NCI-H774 (cell line): Measurements from ENCODE around the gene C22orf31.

ENCODE experiments used
- DNase-seq: peaks from one replicate; lab custom pipeline; 2025; lab: John Stamatoyannopoulos, UW

Gene C22orf31

DNA sequence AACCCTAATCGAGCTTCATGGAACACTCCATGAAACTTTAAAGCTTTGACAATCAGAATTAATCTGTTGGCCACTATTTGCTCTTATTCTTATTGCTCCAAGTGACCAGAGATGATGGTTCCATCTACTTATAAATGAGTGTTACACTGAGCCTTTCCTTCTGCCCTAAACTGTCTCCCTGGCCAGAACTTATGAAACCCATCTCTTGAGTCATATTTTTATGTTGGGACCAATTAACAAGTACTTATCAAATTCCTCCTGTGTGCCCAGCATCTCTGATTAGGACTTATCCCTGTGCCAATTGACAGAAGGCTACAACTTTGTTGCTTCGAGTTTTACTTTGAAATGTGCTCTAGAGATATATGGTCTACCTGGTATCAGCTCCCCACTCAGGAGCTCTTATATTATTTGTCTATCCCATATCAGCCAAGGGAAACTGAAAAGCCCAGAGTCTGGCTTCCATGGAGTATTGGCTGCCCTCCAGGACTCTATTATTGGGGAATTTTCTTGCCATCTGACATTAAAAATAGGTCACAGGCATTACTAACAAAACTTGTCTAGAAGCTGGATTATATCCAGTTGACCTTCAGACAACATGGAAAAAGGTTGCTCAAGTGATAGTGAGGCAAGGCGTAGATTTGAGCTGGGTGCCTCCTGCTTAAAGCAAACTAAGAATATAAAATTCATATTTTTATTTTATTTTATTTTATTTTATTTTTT is 20.0 kb upstream of the C22orf31 start:
- DNase-seq, result no peak

DNA sequence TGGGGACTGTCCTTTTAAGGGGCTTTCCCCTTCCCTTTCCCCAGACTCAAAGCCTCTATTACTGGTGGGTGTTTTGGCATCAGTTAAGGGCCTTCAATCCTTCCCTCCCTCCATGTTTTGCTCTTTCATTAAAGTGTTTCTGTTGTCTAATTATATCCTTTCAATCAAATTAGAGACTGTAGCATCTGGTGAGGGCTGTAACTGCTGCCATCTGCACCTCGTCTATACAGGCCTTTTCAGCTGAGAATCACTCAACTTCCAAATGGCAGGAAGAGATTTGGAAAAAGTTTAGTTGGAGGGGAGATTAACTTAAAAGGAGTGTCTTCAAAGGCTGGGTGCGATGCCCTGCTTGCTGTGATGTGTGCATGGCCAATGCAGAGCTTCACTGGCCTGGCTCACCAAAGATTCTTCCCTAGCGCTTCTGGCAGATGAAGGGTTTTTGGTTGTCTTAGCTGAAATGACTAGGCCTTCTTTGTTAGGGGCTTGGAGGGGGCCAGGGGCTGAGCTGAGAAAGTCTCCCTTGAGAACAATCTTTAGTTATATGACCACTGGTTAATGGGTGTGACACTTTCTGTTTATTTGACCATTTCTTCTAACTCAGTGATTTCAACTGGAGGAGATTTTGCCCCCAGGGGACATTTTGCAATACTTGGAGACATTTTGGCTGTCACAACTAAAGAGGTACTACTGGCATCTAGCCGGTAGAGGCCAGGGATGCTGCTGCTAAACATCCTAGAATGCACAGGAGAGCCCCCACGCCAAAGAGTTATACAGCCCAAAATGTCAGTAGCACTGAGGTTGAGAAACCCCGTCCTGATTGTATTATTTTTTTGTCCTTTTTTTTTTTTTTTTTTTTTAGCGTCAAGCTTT is 18.7 kb upstream of the C22orf31 start:
- DNase-seq, result no peak

DNA sequence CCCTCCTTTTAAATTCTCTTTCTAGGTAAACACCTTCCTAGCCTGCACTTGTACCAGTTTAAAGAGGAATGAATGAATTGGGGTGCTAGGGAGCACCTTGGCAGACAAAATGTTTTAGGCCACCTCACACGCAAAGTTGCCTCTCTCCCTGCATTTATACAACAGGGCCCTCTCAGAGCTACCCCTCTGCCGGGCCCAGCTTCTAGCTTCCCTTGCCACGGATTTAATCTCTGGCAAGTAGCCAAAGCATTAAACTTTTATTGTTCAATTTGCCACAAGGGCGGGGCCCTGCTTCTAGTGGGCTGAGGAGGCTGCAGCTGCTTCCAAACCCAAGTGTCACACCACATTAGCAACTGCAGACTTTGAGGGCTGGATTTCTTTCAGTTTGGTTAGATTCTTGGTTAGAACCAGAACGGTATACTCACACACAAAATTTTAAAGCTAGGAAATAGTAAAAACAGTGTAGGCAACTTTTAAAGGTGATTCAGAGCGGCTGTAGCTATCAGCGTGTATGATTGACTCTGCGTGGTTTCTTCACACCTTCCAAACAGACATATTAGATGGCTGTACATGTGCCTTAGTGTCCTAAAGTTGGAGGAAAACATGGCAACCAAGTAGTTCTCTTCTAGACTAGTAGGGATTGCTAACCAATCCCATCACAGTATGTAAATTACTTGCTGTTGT is 17.7 kb upstream of the C22orf31 start:
- DNase-seq, result peak; percentile 31

DNA sequence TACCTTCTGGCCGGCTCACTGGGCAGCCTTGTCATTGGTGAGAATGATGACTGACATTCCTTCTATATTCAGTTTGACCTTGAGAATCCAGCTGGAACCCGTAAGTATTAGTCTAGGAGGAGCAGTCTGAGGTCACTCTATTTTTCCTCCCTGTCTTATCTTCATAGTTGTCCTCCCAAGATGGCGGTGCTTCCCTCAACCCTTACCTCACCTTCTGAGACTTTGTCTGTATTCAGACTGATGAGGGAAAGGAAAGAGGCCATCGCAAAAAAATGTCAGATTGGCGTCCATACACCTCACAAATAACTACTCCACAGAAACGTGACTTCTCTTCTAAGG is 17.2 kb upstream of the C22orf31 start:
- no peak for DNase-seq

DNA sequence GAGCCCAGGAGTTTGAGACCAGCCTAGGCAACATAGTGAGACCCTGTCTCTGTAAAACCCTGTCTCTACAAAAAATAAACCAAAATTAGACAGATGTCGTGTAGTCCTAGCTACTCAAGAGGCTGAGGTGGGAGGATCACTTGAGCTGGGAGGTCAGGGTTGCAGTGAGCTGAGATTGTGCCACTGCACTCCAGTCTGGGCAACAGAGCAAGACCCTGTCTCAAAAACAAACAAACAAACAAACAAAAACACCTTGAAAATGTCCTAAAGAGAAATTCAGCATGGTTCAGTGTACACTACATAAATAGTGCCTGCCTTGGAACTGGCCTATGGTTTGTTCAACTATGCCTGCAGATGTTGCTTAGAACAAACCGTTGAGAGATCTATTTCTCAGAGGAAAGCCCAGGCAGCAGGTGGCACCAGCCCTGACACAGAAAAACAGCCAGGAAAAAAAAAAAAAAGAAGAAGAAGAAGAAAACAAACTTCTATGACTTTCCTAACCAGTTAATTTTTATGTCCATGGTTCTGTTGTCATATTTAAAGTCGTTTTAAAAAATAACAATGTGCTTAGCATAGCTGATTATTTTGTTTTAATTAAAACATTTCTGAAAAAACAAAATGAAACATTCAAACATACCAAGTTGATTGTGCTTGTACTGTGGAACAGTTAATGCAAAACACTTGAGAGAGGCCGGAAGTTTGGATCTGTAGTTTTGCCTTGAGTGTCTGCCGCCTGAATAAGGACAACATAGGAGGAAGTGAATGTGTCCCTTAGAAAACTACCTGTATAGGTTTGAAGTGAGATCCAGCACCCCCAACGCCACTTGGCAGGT is 16.6 kb upstream of the C22orf31 start:
- no peak for DNase-seq

DNA sequence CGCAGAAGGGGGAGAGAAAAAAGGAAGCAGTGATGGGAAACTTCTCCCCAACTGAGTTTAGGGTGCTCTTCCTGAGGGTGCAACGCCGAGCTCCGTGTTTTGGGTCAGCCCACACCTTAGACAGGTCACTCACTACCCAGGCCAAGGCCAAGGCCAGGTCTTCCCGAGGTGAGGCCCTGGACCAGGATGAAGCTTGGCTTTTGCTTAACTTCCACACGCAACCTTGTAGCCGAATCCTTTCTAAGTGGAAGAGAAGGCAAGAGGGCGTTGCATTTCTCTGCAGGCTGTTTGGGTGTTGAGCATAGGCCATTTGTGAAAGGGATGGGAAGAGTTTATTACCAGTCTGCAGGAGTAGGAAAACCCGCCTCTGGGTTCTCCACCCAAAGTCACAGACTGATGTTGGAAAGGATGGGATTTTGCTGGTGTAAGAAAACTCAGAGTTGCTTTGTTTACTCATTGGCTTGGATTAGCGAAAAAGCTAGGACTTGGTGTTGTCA is 12.7 kb upstream of the C22orf31 start:
- no peak for DNase-seq

DNA sequence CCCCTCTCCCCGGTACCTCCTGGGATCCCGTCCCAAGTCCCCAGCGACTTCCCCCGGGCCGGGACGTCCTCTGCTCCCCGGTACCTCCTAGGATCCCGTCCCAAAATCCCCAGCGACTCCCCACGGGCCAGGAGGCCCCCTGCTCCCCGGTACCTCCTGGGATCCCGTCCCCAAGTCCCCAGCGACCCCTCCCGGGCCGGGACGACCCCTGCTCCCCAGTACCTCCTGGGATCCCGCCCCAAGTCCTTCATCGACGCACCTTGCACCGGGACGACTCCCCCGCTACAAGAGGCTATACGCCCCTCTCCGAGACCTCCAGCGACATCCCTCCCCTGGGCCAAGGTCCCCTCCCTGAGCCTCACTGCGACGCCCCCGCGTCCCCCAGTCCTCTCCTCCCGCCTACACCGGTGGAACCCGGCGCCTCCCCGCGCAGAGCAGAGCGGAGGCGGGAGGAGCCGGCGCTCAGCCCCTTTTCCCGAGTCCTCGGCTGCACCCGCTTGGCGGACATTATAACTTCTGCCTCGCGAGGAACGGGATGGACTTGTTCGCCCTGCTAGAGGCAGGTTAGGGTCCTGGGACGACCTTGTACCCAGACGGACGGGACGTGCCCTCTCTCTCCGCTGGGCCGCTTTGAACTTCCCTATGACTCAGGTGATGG is 12.1 kb upstream of the C22orf31 start:
- no peak for DNase-seq

DNA sequence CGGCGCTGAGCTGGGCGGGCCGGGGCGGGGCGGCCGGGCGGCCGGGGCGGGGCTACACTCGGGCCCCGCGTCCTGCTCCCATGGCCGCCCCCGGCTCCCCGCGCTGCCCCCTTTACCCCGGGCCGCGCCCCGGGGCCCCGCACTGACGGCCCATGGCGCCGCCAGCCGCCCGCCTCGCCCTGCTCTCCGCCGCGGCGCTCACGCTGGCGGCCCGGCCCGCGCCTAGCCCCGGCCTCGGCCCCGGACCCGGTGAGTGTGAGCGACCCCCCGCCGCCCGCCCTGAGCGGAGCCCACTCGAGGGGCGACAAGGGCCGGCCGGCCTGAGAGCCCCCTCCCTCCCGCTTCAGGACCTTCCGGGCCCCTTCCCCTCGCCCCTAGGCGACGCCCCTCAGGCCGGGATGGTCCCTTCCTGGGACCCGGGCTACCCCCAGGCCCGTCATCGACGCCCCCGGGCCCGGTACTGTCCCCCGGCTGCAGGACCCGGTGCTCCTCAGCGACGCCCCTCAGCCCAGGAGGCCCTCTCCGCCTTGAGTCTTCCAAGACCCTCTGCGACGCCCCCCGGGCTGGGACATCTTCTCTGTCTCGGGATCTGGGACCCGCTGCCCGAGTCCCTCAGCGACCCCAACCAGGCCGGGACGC is 11.5 kb upstream of the C22orf31 start, which contains the start of gene KREMEN1:
Gene KREMEN1 (plus strand): TSS at position 57 of the 639 bp plus-strand sequence. CDS start 96 bp downstream, at position 153.
- DNase-seq, result no peak

DNA sequence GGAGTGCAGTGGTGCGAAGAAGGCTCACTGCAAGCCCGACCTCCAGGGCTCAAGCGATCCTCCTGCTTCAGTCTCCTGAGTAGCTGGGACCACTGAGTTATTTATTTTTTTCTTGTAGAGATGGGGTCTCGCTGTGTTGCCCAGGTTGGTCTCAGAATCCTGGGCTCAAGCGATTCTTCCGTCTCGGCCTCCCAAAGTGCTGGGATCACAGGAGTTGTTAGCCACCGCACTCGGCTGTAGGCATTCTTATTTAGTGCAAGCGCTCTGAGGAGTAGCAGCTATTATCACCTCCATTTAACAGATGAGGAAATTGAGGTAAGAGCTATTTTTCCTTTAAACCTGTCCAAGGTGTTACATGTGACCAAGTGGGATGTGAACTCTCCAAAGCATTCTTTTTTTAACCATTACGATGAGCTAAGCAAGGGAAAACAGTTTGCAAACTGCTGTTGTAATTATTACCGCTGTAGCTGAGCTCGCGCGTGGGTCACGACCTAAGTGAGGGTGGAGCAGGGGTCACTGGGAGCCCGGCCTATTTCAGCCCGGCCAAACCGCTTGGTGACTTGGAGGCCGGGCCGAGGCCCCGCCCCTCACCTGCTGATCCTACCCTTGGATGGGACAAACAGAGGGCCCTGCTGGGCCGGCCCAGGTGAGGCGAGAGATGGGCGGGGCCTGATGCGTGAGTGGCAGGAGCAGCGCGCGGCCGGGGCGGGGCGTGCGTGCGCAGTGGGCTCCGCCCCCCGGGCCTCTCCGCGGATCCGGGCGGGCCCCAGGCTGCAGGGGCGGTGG is 10.8 kb upstream of the C22orf31 start:
- peak; percentile 49 for DNase-seq

DNA sequence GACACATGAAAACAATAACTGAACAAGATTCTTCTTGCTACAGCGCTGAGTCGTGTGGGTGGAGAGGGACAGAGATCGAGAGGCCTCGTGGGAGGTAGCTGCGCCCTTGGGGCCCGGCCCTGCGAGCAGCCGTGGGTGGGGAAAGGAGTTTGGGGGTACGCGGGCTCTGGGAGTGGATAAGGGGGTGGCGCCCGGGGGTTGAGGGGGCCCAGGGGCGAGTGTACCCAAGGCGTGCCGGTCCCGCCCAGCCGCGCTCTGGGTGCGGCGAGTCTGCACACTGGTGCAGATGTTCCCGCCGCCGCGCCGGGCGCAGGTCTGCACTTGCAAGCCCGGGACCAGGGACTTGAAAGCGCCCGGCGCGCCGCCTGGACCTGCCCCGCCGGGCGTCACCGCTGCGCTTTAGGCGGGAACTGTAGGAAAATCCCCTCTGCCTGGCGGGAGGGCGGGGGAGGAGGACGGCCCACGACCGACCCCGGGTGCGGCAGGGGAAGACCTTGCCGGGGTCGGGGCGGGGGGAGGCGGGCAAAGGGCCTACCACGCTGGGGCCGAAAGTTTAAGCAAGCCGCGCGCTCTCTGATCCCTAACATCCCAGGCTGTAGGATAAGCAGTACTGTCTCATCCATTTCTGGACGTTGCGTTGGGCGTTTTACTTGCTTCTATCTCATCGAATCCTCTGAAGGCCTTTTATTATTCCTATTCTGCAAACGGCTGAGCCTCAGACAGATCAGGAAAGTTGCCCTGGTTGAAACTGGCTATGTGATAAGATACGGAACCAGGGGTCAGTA is 9.8 kb upstream of the C22orf31 start:
- peak; percentile 0 for DNase-seq

DNA sequence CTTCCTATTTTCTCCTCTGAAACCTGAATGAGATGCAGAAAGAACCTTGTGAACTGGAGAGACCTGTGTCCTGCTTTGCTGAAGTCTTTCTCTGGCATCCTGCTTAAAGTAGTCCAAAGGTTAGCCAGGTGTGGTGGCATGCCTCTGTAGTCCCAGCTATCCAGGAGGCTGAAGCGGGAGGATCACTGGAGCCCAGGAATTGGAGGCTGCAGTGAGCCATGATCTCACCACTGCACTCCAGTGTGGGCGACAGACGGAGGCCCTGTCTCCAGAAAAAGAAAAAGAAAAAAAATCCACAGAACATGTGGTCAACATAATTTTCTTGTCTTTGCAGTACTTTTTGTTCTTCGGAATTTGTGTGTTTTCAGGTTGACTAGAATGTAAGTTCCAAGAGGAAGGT is 8.9 kb upstream of the C22orf31 start:
- DNase-seq, result no peak

DNA sequence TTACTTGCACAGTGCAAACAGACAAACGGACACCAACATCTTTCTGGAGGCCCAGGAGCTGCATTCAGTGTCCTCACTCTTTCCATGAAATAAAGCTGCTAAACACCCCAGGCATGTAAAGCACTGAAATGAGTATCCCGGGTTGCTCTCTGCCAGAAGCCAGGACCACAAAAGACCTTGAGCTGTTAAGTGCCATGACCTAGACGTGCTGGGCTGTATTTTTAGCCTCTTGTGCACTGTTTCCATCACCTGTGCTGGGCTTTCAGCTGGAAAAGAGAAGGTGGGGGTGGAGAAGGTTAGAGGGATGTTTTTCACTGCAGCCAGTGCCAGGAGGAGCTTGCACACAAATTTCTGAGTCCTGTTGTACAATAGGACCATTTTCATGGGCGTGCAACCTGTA is 7.8 kb upstream of the C22orf31 start:
- no peak for DNase-seq

DNA sequence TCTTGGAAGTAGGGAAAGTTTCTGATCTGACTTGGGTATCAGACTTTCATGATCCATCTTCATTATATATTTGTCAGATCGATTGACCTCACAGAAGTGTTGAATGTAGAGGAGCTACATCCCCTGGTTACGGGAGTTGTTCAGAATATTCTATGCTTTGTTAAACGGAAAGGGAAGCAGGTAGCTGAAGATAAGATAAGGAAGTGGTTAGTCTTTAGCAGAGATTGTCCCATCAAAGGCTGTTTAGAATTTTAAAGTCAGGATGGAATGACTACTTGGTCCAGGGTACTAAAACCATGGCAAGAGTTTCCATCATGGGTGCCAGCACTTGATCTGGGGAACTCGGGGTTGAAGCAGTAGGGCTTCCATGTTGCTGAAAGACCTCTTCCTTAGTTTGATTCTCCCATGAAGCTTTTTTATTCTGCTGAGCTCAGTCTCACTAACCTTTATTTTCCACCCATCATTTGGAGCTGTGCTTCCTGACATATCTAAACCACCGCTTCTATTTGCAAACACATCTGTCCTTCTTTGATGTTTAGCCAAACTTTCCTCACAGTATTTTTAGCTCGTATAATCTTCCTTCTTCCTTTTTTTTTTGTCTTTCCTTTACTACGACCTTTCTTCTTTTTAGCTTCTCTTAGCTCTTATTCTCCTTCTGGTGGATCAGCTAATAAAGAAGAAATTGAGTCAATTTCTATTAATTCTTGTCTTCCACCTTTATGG is 4.0 kb upstream of the C22orf31 start:
- no peak for DNase-seq

DNA sequence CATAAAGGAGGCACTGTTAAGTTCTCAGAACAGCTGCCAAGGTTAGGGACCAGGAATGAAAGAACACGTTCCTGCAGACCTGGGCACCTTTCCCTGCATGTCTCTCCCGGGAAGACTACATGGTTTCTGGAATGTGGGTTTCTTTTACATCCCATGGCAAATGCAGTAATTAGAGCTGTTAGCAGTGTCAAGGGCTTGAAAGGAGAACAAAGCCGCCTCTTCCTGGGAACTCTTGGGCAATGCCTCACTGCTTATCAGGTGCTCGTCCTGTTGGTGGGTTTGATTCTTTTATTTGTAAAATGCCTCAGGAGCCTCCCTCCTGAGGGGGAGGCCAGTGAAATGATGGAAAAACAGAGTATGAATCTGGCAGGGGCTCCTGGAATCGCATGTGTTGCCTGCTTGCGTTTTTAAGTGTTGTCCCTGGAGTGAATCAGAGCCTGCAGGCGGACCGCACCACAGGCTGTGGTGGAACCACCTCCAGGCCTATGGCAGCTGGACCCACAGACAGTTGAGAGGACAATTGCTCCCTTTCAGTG is 723 bp upstream of the C22orf31 start:
- DNase-seq, result no peak

DNA sequence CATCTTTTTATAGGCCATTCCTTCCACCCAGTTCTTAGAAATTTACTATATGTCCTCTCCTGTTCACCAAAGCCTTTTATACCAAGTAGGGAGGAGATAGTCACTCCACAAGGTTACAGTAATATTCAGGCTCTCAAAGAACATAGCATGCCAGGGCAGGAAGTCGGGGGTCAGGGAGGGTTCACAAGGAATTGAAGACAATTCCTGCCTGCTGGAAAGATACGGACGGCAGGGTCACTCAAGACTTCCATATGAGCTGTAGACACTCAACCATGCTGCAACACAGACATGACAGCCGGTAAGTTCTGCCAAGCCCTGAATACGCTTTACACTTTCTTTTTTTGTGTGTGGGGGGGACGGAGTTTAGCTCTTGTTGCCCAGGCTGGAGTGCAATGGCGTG is 700 bp downstream of the C22orf31 start:
- no peak for DNase-seq

DNA sequence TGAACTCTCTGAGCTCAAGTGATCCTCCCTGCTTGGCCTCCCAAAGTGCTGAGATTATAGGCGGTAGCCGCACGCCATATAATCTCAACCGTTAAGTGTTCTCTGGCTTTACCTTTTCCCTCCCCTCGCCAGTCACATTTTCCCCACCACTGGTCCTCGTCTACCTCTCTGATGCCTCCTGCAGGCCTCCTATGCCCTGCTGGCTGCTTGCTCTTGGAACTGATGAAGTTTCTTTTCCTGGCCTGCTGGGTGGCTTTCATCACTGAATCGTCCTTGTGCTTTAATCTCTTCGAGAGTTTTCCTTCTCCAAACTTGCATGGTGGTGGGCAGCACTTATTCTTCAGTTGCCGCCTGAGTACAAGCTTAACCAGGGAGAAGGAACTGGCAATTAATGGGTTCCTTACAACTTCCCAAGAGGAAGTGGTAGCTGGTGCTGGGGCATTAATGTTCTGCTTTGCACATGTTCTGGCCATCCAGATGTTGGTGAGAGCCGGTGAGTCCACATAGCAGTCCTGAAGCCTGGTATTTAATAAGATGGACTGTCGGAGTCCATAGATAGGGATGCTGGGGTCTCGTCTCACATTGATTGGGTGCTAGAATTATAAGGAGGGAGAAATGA is 1.3 kb downstream of the C22orf31 start:
- DNase-seq, result no peak

DNA sequence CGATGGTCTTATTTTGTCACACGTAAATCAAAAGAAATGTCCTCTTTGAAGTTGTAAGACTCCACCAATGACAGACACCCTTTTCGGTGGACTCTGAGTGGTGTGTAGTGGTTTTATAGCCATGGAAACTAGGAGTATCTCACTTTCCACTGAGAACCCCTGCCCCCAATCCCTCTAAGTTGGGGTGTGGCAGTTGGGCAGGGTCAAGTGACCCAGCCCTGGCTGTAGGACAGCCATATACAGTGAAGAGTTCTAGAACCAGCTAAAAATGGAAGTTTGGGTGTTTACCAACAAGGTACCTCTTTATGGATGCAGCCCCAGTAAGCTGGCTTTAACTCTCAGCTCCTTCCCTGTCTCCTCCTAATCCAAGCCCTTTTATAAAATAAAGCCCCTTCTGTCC is 5.2 kb downstream of the C22orf31 start:
- no peak for DNase-seq
